H1 (cell line): ENCODE measurements around the gene PDLIM4. TPM values are rescaled to one million over a fixed set of nuclear protein-coding genes. Genes with fewer than 3 reads are reported as not detected.

Experiments used
- CTCF ChIA-PET: fragments of 300-600 bp; sonication (Branson Sonifier 250); formaldehyde crosslinking; loops from one replicate; lab custom pipeline; 2021; ENCODE audit not compliant: partially characterized antibody; lab: Charles Lee
- POLR2A ChIA-PET: fragments of 300-600 bp; sonication (Branson Sonifier 250); formaldehyde crosslinking; loops from one replicate; lab custom pipeline; 2021; ENCODE audit warnings: inconsistent platforms; ENCODE audit not compliant: partially characterized antibody; lab: Charles Lee
- DNase-seq, 2 experiments: peaks; one replicate each; pipeline versions ENCODE4 v3.0.0 to v3.0.0-alpha.2; 2010 to 2022; ENCODE audit warnings: low spot score in 2 of 2, low read depth in 1 of 2, mixed read lengths in 1 of 2
- FAIRE-seq: peaks from 2 replicates; lab custom pipeline; 2011; peaks lifted over from hg19 to GRCh38; lab: Jason Lieb, UNC
- H2AFZ ChIP-seq: 2 replicates; pipeline ENCODE4 v1.8.1; 2012; ENCODE audit warnings: low read length, inconsistent platforms
- H2AK5ac ChIP-seq: 2 replicates; pipeline ENCODE4 v1.6.1; 2013; ENCODE audit warnings: low read depth, low read length
- H2BK120ac ChIP-seq: replicated peaks from 2 replicates; pipeline ENCODE3; 2013; ENCODE audit warnings: low read depth, low read length, inconsistent platforms
- H2BK12ac ChIP-seq: 2 replicates; pipeline ENCODE4 v1.6.1; 2013; ENCODE audit warnings: low read depth, low read length
- H2BK15ac ChIP-seq: 2 replicates; pipeline ENCODE4 v1.6.1; 2013; ENCODE audit warnings: low read length
- H2BK20ac ChIP-seq: 2 replicates; pipeline ENCODE4 v1.6.1; 2013; ENCODE audit warnings: low read length
- H2BK5ac ChIP-seq: 2 replicates; pipeline ENCODE4 v1.6.1; 2013; ENCODE audit warnings: low read depth, low read length
- H3K14ac ChIP-seq: 2 replicates; pipeline ENCODE4 v1.6.1; 2013; ENCODE audit warnings: inconsistent platforms; ENCODE audit not compliant: insufficient read length
- H3K18ac ChIP-seq: 2 replicates; pipeline ENCODE4 v1.6.1; 2013; ENCODE audit warnings: low read length; ENCODE audit errors: extremely low read depth
- H3K23ac ChIP-seq: 2 replicates; pipeline ENCODE4 v1.6.1; 2013; ENCODE audit warnings: inconsistent platforms; ENCODE audit not compliant: insufficient read length
- H3K23me2 ChIP-seq: 2 replicates; pipeline ENCODE4 v1.6.1; 2013; ENCODE audit warnings: low read depth, low read length
- H3K27ac ChIP-seq: 2 replicates; pipeline ENCODE4 v1.6.1; 2011; ENCODE audit warnings: low read depth, low read length, inconsistent platforms
- H3K27me3 ChIP-seq, 4 experiments: replicated peaks in 1 of 4; 1 replicate in 1 of 4; 2 replicates in 3 of 4; pipeline versions ENCODE4 v1.6.1 to v1.8.1; 2011 to 2013; ENCODE audit warnings: low read length in 3 of 4, mild to moderate bottlenecking in 3 of 4, inconsistent platforms in 2 of 4, mixed read lengths in 2 of 4, moderate library complexity in 1 of 4; ENCODE audit not compliant: control insufficient read depth in 3 of 4, insufficient read depth in 3 of 4; ENCODE audit errors: extremely low read depth in 1 of 4
- H3K36me3 ChIP-seq, 4 experiments: 2 replicates each; pipeline versions ENCODE4 v1.6.1 to v1.8.1; 2011 to 2013; ENCODE audit warnings: mild to moderate bottlenecking in 4 of 4, low read length in 3 of 4, moderate library complexity in 2 of 4, control low read depth in 1 of 4, inconsistent platforms in 1 of 4; ENCODE audit not compliant: insufficient read depth in 4 of 4, control insufficient read depth in 2 of 4
- H3K4ac ChIP-seq: replicated peaks from 2 replicates; pipeline ENCODE3; 2013; ENCODE audit warnings: low read length, low read depth, mixed read lengths, inconsistent platforms; ENCODE audit not compliant: insufficient read length
- H3K4me1 ChIP-seq, 4 experiments: replicated peaks in 1 of 4; 1 replicate in 1 of 4; 2 replicates in 3 of 4; pipeline versions ENCODE4 v1.6.1 to v1.8.1; 2011 to 2013; ENCODE audit warnings: low read length in 3 of 4, inconsistent platforms in 2 of 4, mixed read lengths in 1 of 4; ENCODE audit not compliant: insufficient read depth in 4 of 4, control insufficient read depth in 3 of 4
- H3K4me2 ChIP-seq, 2 experiments: 2 replicates each; pipeline versions ENCODE4 v1.6.1 to v1.8.1; 2011 to 2013; ENCODE audit warnings: low read depth in 2 of 2, low read length in 2 of 2, control low read depth in 1 of 2, inconsistent platforms in 1 of 2, mild to moderate bottlenecking in 1 of 2; ENCODE audit not compliant: insufficient read depth in 1 of 2
- H3K4me3 ChIP-seq, 4 experiments: fragments of 200-600, 300-600 bp in 1 of 4; sonication (generic), shearing (Covaris generic), sonication (Bioruptor Twin) in 1 of 4; 2 replicates each; pipeline versions ENCODE4 v1.5.1 to v1.8.1; 2011 to 2016; ENCODE audit warnings: low read length in 4 of 4, low read depth in 3 of 4, control low read depth in 2 of 4, inconsistent platforms in 2 of 4, mild to moderate bottlenecking in 2 of 4, mixed read lengths in 1 of 4, moderate library complexity in 1 of 4; ENCODE audit not compliant: insufficient read depth in 2 of 4; ENCODE audit errors: extremely low read depth in 1 of 4
- H3K56ac ChIP-seq: replicated peaks from 2 replicates; pipeline ENCODE3; 2013; ENCODE audit warnings: low read depth, mild to moderate bottlenecking, mixed read lengths, low read length, inconsistent platforms; ENCODE audit not compliant: insufficient read length
- H3K79me1 ChIP-seq: 2 replicates; pipeline ENCODE4 v1.6.1; 2013; ENCODE audit warnings: low read depth, low read length, control low read depth
- H3K79me2 ChIP-seq, 2 experiments: 2 replicates each; pipeline versions ENCODE4 v1.6.1 to v1.8.1; 2012 to 2013; ENCODE audit warnings: low read length in 2 of 2, mild to moderate bottlenecking in 2 of 2, inconsistent platforms in 1 of 2; ENCODE audit not compliant: insufficient read depth in 2 of 2, control insufficient read depth in 1 of 2
- H3K9ac ChIP-seq, 4 experiments: replicated peaks in 1 of 4; 1 replicate in 1 of 4; 2 replicates in 3 of 4; pipeline versions ENCODE4 v1.6.1 to v1.8.1; 2011 to 2013; ENCODE audit warnings: low read depth in 3 of 4, low read length in 3 of 4, control low read depth in 2 of 4, mild to moderate bottlenecking in 2 of 4, moderate library complexity in 2 of 4, inconsistent platforms in 1 of 4; ENCODE audit errors: extremely low read depth in 1 of 4
- H3K9me3 ChIP-seq, 2 experiments: 2 replicates each; pipeline versions ENCODE4 v1.6.1 to v1.8.1; 2012 to 2013; ENCODE audit warnings: mild to moderate bottlenecking in 2 of 2, moderate library complexity in 2 of 2, control low read depth in 1 of 2, inconsistent platforms in 1 of 2, low read depth in 1 of 2, low read length in 1 of 2, mixed read lengths in 1 of 2; ENCODE audit not compliant: insufficient read depth in 2 of 2
- H4K20me1 ChIP-seq, 2 experiments: replicated peaks in 1 of 2; 2 replicates each; pipeline versions ENCODE3 to v1.8.1; 2011 to 2013; ENCODE audit warnings: inconsistent platforms in 2 of 2, low read length in 2 of 2, mild to moderate bottlenecking in 1 of 2; ENCODE audit not compliant: insufficient read depth in 2 of 2, control insufficient read depth in 1 of 2
- H4K5ac ChIP-seq: 2 replicates; pipeline ENCODE4 v1.6.1; 2013; ENCODE audit warnings: low read length, low read depth, mixed read lengths, inconsistent platforms; ENCODE audit not compliant: insufficient read length
- H4K8ac ChIP-seq: 2 replicates; pipeline ENCODE4 v1.8.0; 2013; ENCODE audit warnings: mild to moderate bottlenecking, moderate library complexity, low read length, inconsistent platforms; ENCODE audit not compliant: insufficient read depth; ENCODE audit errors: extremely low read depth
- H4K91ac ChIP-seq: replicated peaks from 2 replicates; pipeline ENCODE3; 2013; ENCODE audit warnings: low read length, mixed read lengths, inconsistent platforms; ENCODE audit not compliant: insufficient read length
- BRCA1 ChIP-seq: IDR thresholded peaks from 2 replicates; pipeline ENCODE4 v1.6.1; 2012; ENCODE audit warnings: low read depth, low read length, improper control_type of control experiment
- CBX8 ChIP-seq: fragments of 300-800, 300-1000 bp; sonication (generic); IDR thresholded peaks from 2 replicates; pipeline ENCODE4 v1.7.1; 2016; ENCODE audit warnings: low read depth, low read length, borderline replicate concordance
- CTCF ChIP-seq, 3 experiments: IDR thresholded peaks; 1 replicate in 2 of 3; 2 replicates in 1 of 3; pipeline versions ENCODE4 v1.5.1 to v1.6.1; 2011; ENCODE audit warnings: low read length in 3 of 3, mild to moderate bottlenecking in 3 of 3, inconsistent platforms in 2 of 3, low read depth in 1 of 3, moderate library complexity in 1 of 3; ENCODE audit not compliant: insufficient read depth in 1 of 3; ENCODE audit errors: control extremely low read depth in 1 of 3
- EGR1 ChIP-seq: IDR thresholded peaks from 2 replicates; pipeline ENCODE4 v1.6.1; 2011; ENCODE audit warnings: low read depth, low read length, borderline replicate concordance
- KDM1A ChIP-seq: fragments of 200-600, 300-600 bp; sonication (generic); IDR thresholded peaks from 2 replicates; pipeline ENCODE4 v1.7.1; 2016; ENCODE audit warnings: mild to moderate bottlenecking, low read length, borderline replicate concordance
- PHF8 ChIP-seq: fragments of 200-600 bp; sonication (generic); conservative IDR thresholded peaks from 2 replicates; pipeline ENCODE4 v1.7.1; 2012; ENCODE audit warnings: low read depth, mild to moderate bottlenecking, inconsistent platforms, low read length, moderate library complexity
- YY1 ChIP-seq: IDR thresholded peaks from 2 replicates; pipeline ENCODE4 v1.6.1; 2011; ENCODE audit warnings: low read depth, mild to moderate bottlenecking, low read length
- WGBS, 2 experiments: shearing (Covaris generic) in 1 of 2; methylation state at CpG; one replicate each; pipeline versions ENCODE4 v1.1.6 to v1.1.7; 2013 to 2015; ENCODE audit warnings: low lambda C conversion rate in 2 of 2, mixed read lengths in 2 of 2, inconsistent platforms in 1 of 2, low coverage in 1 of 2, missing lambda C conversion rate in 1 of 2; ENCODE audit not compliant: insufficient replicate concordance in 2 of 2, insufficient coverage in 1 of 2, insufficient read length in 1 of 2; ENCODE audit errors: extremely low coverage in 1 of 2, missing lambda C conversion rate in 1 of 2; 5-methylcytosine and 5-hydroxymethylcytosine counted together
- polyA plus RNA-seq, 7 experiments: library from polyadenylated mRNA; depleted of rRNA in 3 of 7; stranded (reverse) in 5 of 7; unstranded in 2 of 7; fragments of >200 nt in 5 of 7; fragments of 200-250 nt in 2 of 7; gene quantifications; 1 replicate in 5 of 7; 2 replicates in 1 of 7; 4 replicates in 1 of 7; pipeline versions ENCODE4 v1.2.1 to v1.2.3, GENCODE V29; 2011 to 2013; ENCODE audit warnings: missing spikeins in 2 of 7, mixed read lengths in 2 of 7
- total RNA-seq: library from RNA; stranded (reverse); fragmentation: NEBNext Ultra II Directional; extraction: Animal tissue kit (Norgen Biotek cat#: 25700); gene quantifications from 2 replicates; pipeline ENCODE4 v1.2.1, GENCODE V29; 2021
- TF ChIP-seq, protein P1 (sequence below): IDR thresholded peaks from 2 replicates; pipeline ENCODE4 v1.6.1; 2012; ENCODE audit warnings: inconsistent platforms

Gene PDLIM4
- total and polyA plus RNA-seq, 2 of the 8 experiments (the other 6 are each of a cell fraction or from before 2014, with no cell fraction given) = 10.7 to 29.1 TPM

DNA sequence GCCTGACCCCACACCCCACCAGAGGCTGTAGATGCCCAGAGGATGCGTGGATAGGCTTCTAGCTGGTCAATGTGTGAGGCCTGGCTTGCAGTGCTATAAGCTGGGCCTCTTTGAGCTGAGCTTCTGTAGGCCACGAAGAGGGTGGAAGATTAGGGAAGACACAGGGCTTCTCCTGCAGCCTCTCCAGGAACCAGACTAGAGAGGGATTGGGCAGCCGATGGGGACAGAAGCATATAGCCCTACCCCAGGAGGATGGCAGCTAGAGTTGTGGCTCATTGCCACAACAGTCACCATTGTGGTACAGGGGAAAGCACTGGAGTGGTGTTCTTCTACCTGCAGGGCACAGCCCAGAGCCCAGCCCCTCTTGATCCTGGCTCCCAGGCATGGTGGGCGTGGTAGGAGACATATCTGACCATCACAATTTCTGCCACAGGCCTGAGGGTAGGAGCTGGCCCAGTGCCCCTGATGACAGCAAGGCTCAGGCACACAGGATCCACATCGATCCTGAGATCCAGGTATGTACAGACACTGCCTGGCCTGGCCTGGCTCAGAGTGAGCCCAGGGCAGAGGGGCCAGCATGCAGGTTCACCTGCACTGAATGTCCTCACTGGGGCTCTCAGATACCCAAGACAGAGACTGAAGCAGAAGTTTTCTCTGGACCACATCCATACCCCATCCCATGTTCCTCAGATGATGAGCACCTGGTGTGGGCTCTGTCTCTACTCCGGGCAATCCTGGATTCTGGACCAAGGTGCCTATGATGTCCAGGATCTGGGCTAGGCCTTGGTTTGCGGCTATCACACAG, 8.7 kb downstream of the PDLIM4 start:
- Histone ChIP-seq H2BK120ac (no peak overlapping the region), H2BK15ac (no peak overlapping the region), H3K4me1 (peaks cover 0 to 2% (median 0%) of the 10 kb centered on the region in 4 experiments; a peak in 2 of 7 replicates), H3K27ac (no peak overlapping the region), H2BK5ac (no peak overlapping the region), H3K4me2 (no peak overlapping the region), H3K9me3 (no peaks in the 10 kb centered on the region), H3K79me1 (no peaks in the 10 kb centered on the region), H4K8ac (no peak overlapping the region), H2AFZ (no peak overlapping the region), H2AK5ac (no peak overlapping the region), H3K4ac (no peak overlapping the region), H4K5ac (no peak overlapping the region), H3K79me2 (no peaks in the 10 kb centered on the region), H3K4me3 (no peak overlapping the region), H3K27me3 (no peaks in the 10 kb centered on the region), H4K20me1 (no peaks in the 10 kb centered on the region), H4K91ac (no peak overlapping the region), H3K18ac (no peak overlapping the region), H3K23ac (no peak overlapping the region), H2BK20ac (no peak overlapping the region), H2BK12ac (no peak overlapping the region), H3K9ac (no peak overlapping the region; a peak in 1 of 7 replicates), H3K23me2 (no peaks in the 10 kb centered on the region), H3K56ac (no peak overlapping the region), H3K36me3 (no peaks in the 10 kb centered on the region), H3K14ac (no peak overlapping the region)
- no peak for FAIRE-seq
- ChIA-PET CTCF (interaction anchor here (1.6 to 4.4 kb wide), 5 partner anchors 16 to 201 kb away, joined by 3 to 44 read pairs (median 6); no protein-coding TSS in a partner anchor), POLR2A (interaction anchor here (2.8 kb wide), 1 partner anchor 12 kb away, joined by 10 read pairs; no protein-coding TSS in a partner anchor)
- WGBS, 2 experiments = 85% methylated on average over 7 of the region's 7 CpGs; no CpG with 5 or more reads in 1 of the 2 experiments
- peak in 1 of 2 experiments; percentile 38 for DNase-seq
- TF ChIP-seq EGR1 (no peak), YY1 (no peak), KDM1A (no peak), CTCF (IDR thresholded peaks at IDR 0.05; ENCODE audit: control extremely low read depth in 1 of 3, insufficient read depth in 1 of 3, low read depth in 1 of 3, low read length in 3 of 3) (no peak), PHF8 (no peak), BRCA1 (no peak), CBX8 (no peak)
- TF ChIP-seq, protein P1, sequence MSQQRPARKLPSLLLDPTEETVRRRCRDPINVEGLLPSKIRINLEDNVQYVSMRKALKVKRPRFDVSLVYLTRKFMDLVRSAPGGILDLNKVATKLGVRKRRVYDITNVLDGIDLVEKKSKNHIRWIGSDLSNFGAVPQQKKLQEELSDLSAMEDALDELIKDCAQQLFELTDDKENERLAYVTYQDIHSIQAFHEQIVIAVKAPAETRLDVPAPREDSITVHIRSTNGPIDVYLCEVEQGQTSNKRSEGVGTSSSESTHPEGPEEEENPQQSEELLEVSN = no peak
